NB4 (cell line): ENCODE measurements around the gene CCKAR.

ENCODE experiments used
- DNase-seq: peaks from one replicate; pipeline ENCODE4 v3.0.0; 2010; ENCODE audit warnings: low read depth
- H3K4me3 ChIP-seq: one replicate; pipeline ENCODE4 v1.5.1; 2011; ENCODE audit warnings: mild to moderate bottlenecking, low read depth, low read length, moderate library complexity
- CTCF ChIP-seq: IDR thresholded peaks from one replicate; pipeline ENCODE4 v1.5.1; 2012; ENCODE audit warnings: low read depth, low read length
- MAX ChIP-seq: IDR thresholded peaks from 2 replicates; pipeline ENCODE4 v1.6.1; 2011; ENCODE audit warnings: low read depth, low read length
- MYC ChIP-seq: IDR thresholded peaks from 2 replicates; pipeline ENCODE4 v1.6.1; 2011; ENCODE audit warnings: low read depth, low read length
- POLR2A ChIP-seq: IDR thresholded peaks from 2 replicates; pipeline ENCODE4 v1.6.1; 2011; ENCODE audit warnings: mild to moderate bottlenecking; ENCODE audit not compliant: insufficient read length; ENCODE audit errors: extremely low read depth

The CCKAR gene

GRCh38 chr4:26447378-26447777, 42.9 kb downstream of the CCKAR start:
- no peak overlapping the region for H3K4me3 ChIP-seq
- no peak for DNase-seq
- TF ChIP-seq MYC, result no peak
- no peak for TF ChIP-seq MAX
- no peak for TF ChIP-seq CTCF

- DNase-seq, result no peak
- TF ChIP-seq MAX (no peak), POLR2A (no peak), CTCF (no peak), MYC (no peak)
- H3K4me3 ChIP-seq, result no peak overlapping the region
These were observed 48.5 kb downstream of the CCKAR start for GRCh38 chr4:26441771-26442170.

GRCh38 chr4:26441102-26441501, 49.2 kb downstream of the CCKAR start:
- DNase-seq, result no peak
- H3K4me3 ChIP-seq, result no peak overlapping the region
- TF ChIP-seq CTCF (no peak), MAX (no peak), MYC (no peak), POLR2A (no peak)

GRCh38 chr4:26434030-26434639, 56.1 kb downstream of the CCKAR start:
- no peak for DNase-seq
- H3K4me3 ChIP-seq, result no peak overlapping the region
- TF ChIP-seq POLR2A, result no peak
- TF ChIP-seq MAX, result no peak
- TF ChIP-seq CTCF, result no peak
- TF ChIP-seq MYC, result no peak

GRCh38 chr4:26433556-26433955, 56.7 kb downstream of the CCKAR start:
- TF ChIP-seq CTCF, result no peak
- no peak for TF ChIP-seq MAX
- no peak for TF ChIP-seq MYC
- TF ChIP-seq POLR2A, result no peak
- H3K4me3 ChIP-seq, result no peak overlapping the region
- no peak for DNase-seq

GRCh38 chr4:26432419-26432818, 57.9 kb downstream of the CCKAR start:
- H3K4me3 ChIP-seq, result no peak overlapping the region
- TF ChIP-seq POLR2A (no peak), MAX (no peak), CTCF (no peak), MYC (no peak)
- no peak for DNase-seq
